ENCODE results near the gene MLF1.

DNA sequence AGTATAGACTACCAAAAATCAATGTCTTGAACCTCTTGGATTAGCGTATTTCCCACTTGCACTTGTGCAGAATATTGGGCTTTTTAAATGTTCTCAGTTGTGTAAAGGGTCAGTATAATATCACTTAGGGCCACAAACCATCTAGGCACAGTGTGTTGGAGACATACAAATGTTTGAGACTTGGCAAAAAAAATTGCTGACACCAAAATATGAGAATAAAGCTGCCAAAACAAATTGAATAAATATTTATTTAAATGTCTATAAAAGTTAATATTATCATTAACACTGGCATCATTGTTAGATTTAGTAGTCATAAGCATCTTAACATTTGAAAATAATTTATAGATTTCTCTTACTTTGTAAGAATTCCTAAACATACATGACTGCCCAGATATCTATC is 30.9 kb upstream of the MLF1 start:
- TF ChIP-seq POLR2A (IDR thresholded peaks at IDR 0.05) (no peak), CTCF (IDR thresholded peaks at IDR 0.05) (no peak)
